T-cell (primary cell): Measurements from ENCODE around the gene MRFAP1L1. TPM values are rescaled to one million over a fixed set of nuclear protein-coding genes. Genes with fewer than 3 reads are reported as not detected.

Experiments used
- ATAC-seq, 4 experiments: fragments of 200-7000 bp in 3 of 4; fragments of 150-1000 bp in 1 of 4; cut with Tn5 transposase; replicated peaks in 1 of 4; 1 replicate in 3 of 4; 2 replicates in 1 of 4; pipeline ENCODE4 v1.10.0; 2021; ENCODE audit warnings: moderate library complexity in 3 of 4, mild to moderate bottlenecking in 2 of 4, moderate number of reproducible peaks in 1 of 4
- CTCF ChIA-PET, 2 donors: fragments of 300-600 bp; sonication (Branson Sonifier 250); formaldehyde crosslinking; loops; one replicate each; lab custom pipeline; 2022; ENCODE audit warnings: antibody characterized with exemption in 2 of 2; lab: Charles Lee
- POLR2A ChIA-PET, 2 donors: fragments of 300-600 bp; sonication (Branson Sonifier 250); formaldehyde crosslinking; loops; one replicate each; lab custom pipeline; 2022; ENCODE audit warnings: antibody characterized with exemption in 2 of 2; lab: Charles Lee
- DNase-seq, 35 experiments: peaks; one replicate each; pipeline versions ENCODE4 v3.0.0 to v3.0.0-alpha.2; 2013 to 2023
- H3K27ac ChIP-seq: one replicate; pipeline ENCODE4 v1.5.1; 2013; ENCODE audit warnings: low read length
- H3K27me3 ChIP-seq, 2 experiments: replicated peaks in 1 of 2; 1 replicate in 1 of 2; 2 replicates in 1 of 2; pipeline versions ENCODE4 v1.6.1 to v1.7.0; 2013; ENCODE audit warnings: low read length in 1 of 2, mixed read lengths in 1 of 2; ENCODE audit not compliant: control insufficient read depth in 2 of 2, insufficient read depth in 2 of 2; ENCODE audit errors: extremely low read depth in 1 of 2
- H3K36me3 ChIP-seq, 2 donors: 1 replicate in 1 of 2; 2 replicates in 1 of 2; pipeline versions ENCODE4 v1.6.1 to v1.7.0; 2013; ENCODE audit warnings: low read length in 1 of 2; ENCODE audit not compliant: control insufficient read depth in 2 of 2, insufficient read depth in 1 of 2; ENCODE audit errors: extremely low read depth in 1 of 2
- H3K4me1 ChIP-seq, 2 experiments: 1 replicate in 1 of 2; 2 replicates in 1 of 2; pipeline versions ENCODE4 v1.6.1 to v1.7.0; 2013; ENCODE audit warnings: low read length in 2 of 2, mixed read lengths in 1 of 2; ENCODE audit not compliant: insufficient read depth in 2 of 2, control insufficient read depth in 1 of 2; ENCODE audit errors: extremely low read depth in 1 of 2
- H3K4me3 ChIP-seq, 2 donors: 1 replicate in 1 of 2; 2 replicates in 1 of 2; pipeline versions ENCODE4 v1.5.1 to v1.7.0; 2013; ENCODE audit warnings: mild to moderate bottlenecking in 2 of 2, low read length in 1 of 2, moderate library complexity in 1 of 2; ENCODE audit not compliant: control insufficient read depth in 1 of 2; ENCODE audit errors: extremely low read depth in 1 of 2
- H3K9me3 ChIP-seq: 2 replicates; pipeline ENCODE4 v1.7.0; 2013
- H3K27ac Mint-ChIP-seq, 2 donors: one replicate each; pipeline ENCODE4 v1.8.0; 2020 to 2021; ENCODE audit warnings: mild to moderate bottlenecking in 2 of 2, mixed read lengths in 2 of 2
- H3K27me3 Mint-ChIP-seq, 2 donors: one replicate each; pipeline ENCODE4 v1.8.0; 2021 to 2022; ENCODE audit warnings: mixed read lengths in 2 of 2
- H3K36me3 Mint-ChIP-seq: one replicate; pipeline ENCODE4 v1.8.0; 2021; ENCODE audit warnings: mixed read lengths
- H3K4me1 Mint-ChIP-seq, 3 donors: one replicate each; pipeline ENCODE4 v1.8.0; 2020 to 2022; ENCODE audit warnings: mixed read lengths in 3 of 3, mild to moderate bottlenecking in 1 of 3
- H3K4me3 Mint-ChIP-seq, 3 donors: one replicate each; pipeline ENCODE4 v1.8.0; 2020 to 2022; ENCODE audit warnings: mild to moderate bottlenecking in 3 of 3, mixed read lengths in 3 of 3, moderate library complexity in 3 of 3
- H3K9me3 Mint-ChIP-seq, 3 donors: one replicate each; pipeline ENCODE4 v1.8.0; 2020 to 2022; ENCODE audit warnings: mixed read lengths in 3 of 3
- WGBS: methylation state at CpG from one replicate; pipeline ENCODE4 v1.1.5; 2013; ENCODE audit warnings: missing lambda C conversion rate; ENCODE audit not compliant: insufficient coverage; 5-methylcytosine and 5-hydroxymethylcytosine counted together
- total RNA-seq, 35 experiments: library from RNA in 6 of 35; stranded (reverse) in 6 of 35; fragments of 120-200 nt in 1 of 35; gene quantifications; one replicate each; pipeline versions ENCODE4 v1.2.1 to v1.2.4 and lab custom pipeline; 2013 to 2026

Gene MRFAP1L1
- total RNA-seq, 5 donors from 2014 or later (not counting 1 experiment from before 2014, with no cell fraction given), result 28.8 to 121 (median 112) TPM

DNA sequence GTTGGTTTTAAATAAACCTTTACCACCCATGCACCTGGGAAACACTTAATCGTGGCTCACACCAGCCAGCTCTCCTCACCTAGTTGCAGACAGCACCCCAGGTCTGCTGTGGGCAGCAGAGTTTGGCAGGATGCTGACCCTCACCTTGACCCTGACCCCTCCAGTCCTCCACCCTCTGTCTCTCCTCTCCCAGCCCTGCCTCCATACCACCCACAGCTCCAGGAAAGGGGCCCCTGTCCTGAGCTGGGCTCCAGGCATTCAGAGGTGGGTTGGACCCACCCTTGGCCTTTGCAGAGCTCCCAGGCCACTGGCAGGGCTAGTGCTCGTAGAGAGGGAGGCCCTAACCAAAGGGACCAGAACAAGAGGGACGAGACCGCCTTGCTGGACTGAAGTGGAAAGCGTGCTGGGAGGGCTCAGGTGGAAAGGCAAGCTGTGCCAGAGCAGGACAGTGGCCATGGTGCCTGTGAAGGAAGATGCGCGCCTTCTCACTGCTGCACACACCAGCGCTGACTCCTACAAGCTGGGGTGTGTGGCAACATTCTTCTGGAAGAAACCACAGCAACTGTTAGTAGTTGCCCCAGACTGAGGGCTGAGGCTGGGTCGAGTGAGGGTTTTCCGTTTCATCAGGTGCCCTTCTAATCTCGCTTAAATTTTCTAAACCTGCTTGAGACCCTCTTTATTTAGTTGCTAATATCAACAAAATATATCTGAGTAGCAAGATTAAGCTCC is 26.6 kb downstream of the MRFAP1L1 start:
- 71% methylated on average over 8 of the region's 11 CpGs for WGBS
- Mint-ChIP-seq H3K36me3 (peaks cover 27% of the 10 kb centered on the region), H3K4me3 (no peak overlapping the region), H3K9me3 (peaks cover 0 to 5% (median 3%) of the 10 kb centered on the region in 3 donors), H3K27ac (peak overlapping the region in 1 of 2 donors; percentile 36), H3K4me1 (peaks cover 11 to 48% (median 40%) of the 10 kb centered on the region in 3 donors), H3K27me3 (no peaks in the 10 kb centered on the region)
- POLR2A ChIA-PET, result interaction anchor here in 1 of 2 donors (0.8 kb wide), 1 partner anchor 17 kb away, joined by 3 read pairs; no protein-coding TSS in a partner anchor
- ATAC-seq, result no peak
- CTCF ChIA-PET, result no interaction called here
- no peak overlapping the region for H3K4me3 ChIP-seq
- no peaks in the 10 kb centered on the region for H3K27me3 ChIP-seq
- no peaks in the 10 kb centered on the region for H3K9me3 ChIP-seq
- peaks cover 4 to 17% of the 10 kb centered on the region in 2 donors for H3K36me3 ChIP-seq
- H3K27ac ChIP-seq, result no peak overlapping the region
- peaks cover 5 to 36% of the 10 kb centered on the region in 2 experiments for H3K4me1 ChIP-seq
- DNase-seq, result no peak

DNA sequence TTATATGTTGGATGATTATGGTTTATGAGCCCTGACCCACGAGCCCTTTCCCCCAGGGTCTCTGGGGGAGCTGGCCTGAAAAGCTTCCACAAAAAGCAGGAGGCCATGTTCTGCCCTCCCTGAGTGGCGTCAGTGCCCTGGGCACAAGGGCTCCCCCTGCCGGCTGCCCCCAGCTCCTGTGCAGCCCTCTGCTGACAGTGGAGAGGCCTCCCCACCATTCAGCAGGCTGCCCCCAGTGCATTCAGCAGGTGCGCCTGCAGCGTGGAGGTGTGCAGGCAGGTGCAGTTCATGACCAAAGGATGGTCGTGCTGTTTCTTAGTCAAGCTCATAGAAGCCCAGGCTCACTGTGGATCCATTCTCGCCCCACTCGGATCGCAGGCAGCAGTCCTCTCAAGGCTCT is 28.5 kb downstream of the MRFAP1L1 start:
- Mint-ChIP-seq H3K4me1 (peaks cover 25 to 48% (median 41%) of the 10 kb centered on the region in 3 donors), H3K36me3 (peaks cover 42% of the 10 kb centered on the region), H3K9me3 (peaks cover 0 to 5% (median 3%) of the 10 kb centered on the region in 3 donors), H3K27ac (peak overlapping the region in 1 of 2 donors; percentile 25), H3K4me3 (no peak overlapping the region), H3K27me3 (no peaks in the 10 kb centered on the region)
- ATAC-seq (no peak), DNase-seq (no peak)
- Histone ChIP-seq H3K27me3 (no peaks in the 10 kb centered on the region), H3K4me3 (no peak overlapping the region), H3K36me3 (peaks cover 14 to 17% of the 10 kb centered on the region in 2 donors), H3K4me1 (peaks cover 17 to 33% of the 10 kb centered on the region in 2 experiments), H3K27ac (no peak overlapping the region), H3K9me3 (no peaks in the 10 kb centered on the region)
- ChIA-PET POLR2A (no interaction called here), CTCF (interaction anchor here in 1 of 2 donors (1.0 to 1.3 kb wide), 2 partner anchors 9 to 19 kb away, joined by 3 to 4 read pairs; no protein-coding TSS in a partner anchor)
- WGBS, result 82% methylated on average over 7 of the region's 9 CpGs

DNA sequence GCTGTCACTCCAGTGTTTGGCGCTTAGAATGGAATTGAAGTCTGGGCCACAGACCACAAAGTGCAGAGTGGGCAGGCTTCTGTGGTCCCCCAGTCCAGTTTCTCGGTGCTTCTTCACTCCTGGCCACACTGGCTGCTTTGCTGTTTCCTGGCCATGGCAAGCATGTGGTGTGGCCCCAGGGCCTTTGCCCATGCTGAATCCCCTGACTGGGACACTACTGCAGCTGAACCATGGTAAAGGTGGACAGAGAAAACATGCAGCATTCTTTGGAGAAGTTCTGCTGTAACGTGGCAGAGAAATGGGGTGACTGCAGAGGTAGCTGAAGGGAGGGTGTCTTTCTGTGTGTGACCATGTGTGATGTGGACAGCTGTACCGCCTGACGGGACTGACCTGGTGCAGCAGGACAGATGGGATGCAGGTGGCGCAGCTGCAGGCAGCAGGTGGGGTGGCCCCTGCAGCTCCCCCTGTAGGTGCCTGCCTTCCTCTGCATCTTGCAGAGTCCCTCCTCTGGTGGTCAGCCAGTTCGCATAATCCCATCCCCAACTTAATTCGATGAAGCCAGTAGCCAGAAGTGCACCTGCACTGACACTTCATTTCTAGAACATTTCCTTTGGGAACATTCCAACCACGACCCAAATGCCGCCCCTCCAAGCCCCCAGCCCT is 29.2 kb downstream of the MRFAP1L1 start:
- CTCF ChIA-PET, result interaction anchor here in 1 of 2 donors (1.0 to 1.3 kb wide), 2 partner anchors 10 to 20 kb away, joined by 3 to 4 read pairs; no protein-coding TSS in a partner anchor
- peaks cover 32 to 50% (median 42%) of the 10 kb centered on the region in 3 donors for H3K4me1 Mint-ChIP-seq

DNA sequence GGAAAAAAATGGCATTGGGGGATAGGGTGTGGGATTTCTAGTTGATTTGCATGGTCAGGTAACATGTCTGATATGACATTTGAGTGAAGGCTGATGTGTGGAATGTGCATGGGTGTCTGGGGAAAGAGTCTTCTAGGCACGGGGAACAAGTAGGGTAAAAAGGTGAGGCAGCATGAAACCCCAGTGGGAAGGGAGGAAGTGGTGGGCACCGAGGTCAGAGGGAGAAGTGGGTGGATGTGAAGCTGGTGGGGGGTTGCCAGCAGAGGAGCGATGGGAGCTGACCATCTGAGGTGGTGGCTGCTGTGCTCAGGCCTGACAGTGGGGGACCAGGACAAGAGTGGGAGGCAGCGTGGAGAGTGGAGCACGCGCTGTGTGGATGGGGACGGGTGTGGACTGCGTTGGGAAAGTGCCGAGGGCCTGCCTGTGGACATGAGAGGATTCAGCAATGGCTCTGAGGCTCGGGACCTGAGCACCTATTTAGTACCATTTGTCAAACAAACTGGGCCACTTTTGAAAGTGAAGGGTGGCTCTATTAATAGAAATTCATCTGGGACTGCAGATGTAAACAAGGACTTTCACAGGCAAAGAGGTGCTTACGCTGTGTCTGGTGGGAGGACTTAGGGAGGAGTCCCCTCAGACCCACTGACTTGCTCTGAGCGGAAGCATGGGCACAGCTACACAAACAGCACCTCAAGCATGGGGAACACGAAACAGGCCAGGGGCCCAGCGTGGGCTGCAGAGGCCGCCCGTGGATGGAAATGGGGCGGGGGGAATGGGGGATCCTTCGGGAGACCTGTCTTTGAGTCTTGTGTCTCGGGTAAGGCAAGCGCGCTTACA is 32.7 kb downstream of the MRFAP1L1 start:
- Histone ChIP-seq H3K4me3 (peak overlapping the region; percentile 11 to 72), H3K27ac (peak overlapping the region; percentile 40), H3K4me1 (peaks cover 26 to 52% of the 10 kb centered on the region in 2 experiments), H3K9me3 (no peaks in the 10 kb centered on the region), H3K27me3 (no peaks in the 10 kb centered on the region), H3K36me3 (peaks cover 14 to 25% of the 10 kb centered on the region in 2 donors)
- H3K27me3 Mint-ChIP-seq, result no peaks in the 10 kb centered on the region
- ChIA-PET CTCF (interaction anchor here (2.5 kb wide), 2 partner anchors 40 to 196 kb away, joined by 12 to 43 read pairs; partner anchors contain the start of gene BLOC1S4 (in 1 of the 2)), POLR2A (interaction anchor here in 1 of 2 donors (0.6 kb wide), 1 partner anchor 23 kb away, joined by 3 read pairs; no protein-coding TSS in a partner anchor)
- ATAC-seq, result no peak
- peaks cover 50 to 61% (median 57%) of the 10 kb centered on the region in 3 donors for H3K4me1 Mint-ChIP-seq
- 70% methylated on average over 13 of the region's 21 CpGs for WGBS
- no peak for DNase-seq
- H3K4me3 Mint-ChIP-seq, result peak overlapping the region; percentile 89 to 93 (median 92)
- peaks cover 0 to 5% (median 3%) of the 10 kb centered on the region in 3 donors for H3K9me3 Mint-ChIP-seq
- H3K36me3 Mint-ChIP-seq, result peaks cover 59% of the 10 kb centered on the region
- peak overlapping the region; percentile 79 to 94 for H3K27ac Mint-ChIP-seq

More for the DNA sequence above, 29.2 kb downstream of the MRFAP1L1 start:
- Mint-ChIP-seq H3K4me3 (no peak overlapping the region), H3K27me3 (no peaks in the 10 kb centered on the region), H3K36me3 (peaks cover 49% of the 10 kb centered on the region), H3K9me3 (peaks cover 0 to 5% (median 3%) of the 10 kb centered on the region in 3 donors), H3K27ac (peak overlapping the region; percentile 25 to 34)
- no peaks in the 10 kb centered on the region for H3K27me3 ChIP-seq
- ATAC-seq (no peak), DNase-seq (no peak)
- H3K36me3 ChIP-seq, result peaks cover 17 to 21% of the 10 kb centered on the region in 2 donors
- WGBS, result 92% methylated on average over 10 of the region's 10 CpGs
- H3K4me1 ChIP-seq, result peaks cover 23 to 34% of the 10 kb centered on the region in 2 experiments
- no peak overlapping the region for H3K27ac ChIP-seq
- no peak overlapping the region for H3K4me3 ChIP-seq
- POLR2A ChIA-PET, result no interaction called here
- H3K9me3 ChIP-seq, result no peaks in the 10 kb centered on the region

DNA sequence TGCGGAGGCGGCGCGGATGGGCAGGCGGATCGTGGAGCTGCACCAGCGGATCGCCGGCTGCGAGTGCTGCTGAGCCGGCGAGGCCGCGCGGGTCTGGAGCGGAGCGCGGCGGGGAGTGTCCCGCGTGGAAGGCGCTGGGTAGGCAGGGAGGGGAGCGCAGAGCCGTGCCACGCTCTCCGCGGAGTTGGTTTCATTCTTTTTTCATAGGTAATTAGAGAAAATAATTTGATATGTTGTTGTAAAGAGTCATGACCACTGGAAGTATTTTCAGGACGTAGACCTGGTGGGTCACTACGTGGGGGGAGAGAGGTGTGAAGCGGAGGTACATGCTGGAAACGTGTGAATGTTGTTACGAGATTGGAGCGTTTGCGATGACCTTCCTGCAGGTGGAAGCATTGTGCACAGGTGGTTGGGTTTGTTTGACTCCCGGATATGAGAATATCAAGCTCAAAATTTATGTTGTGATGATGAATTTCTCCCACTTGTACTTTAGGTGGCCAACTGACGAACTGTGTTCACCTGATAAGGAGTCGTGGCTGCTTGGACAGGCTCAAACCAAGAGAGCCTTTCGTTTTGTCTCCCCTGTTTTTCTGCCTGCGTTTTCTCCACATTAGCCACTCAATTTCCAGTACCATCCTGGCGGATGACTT is 35.0 kb downstream of the MRFAP1L1 start:
- ChIA-PET CTCF (interaction anchor here (0.5 to 3.0 kb wide), 44 partner anchors 11 to 1264 kb away, joined by 3 to 52 read pairs (median 4); partner anchors contain the start of genes BLOC1S4 (in 1 of the 2), GRPEL1 (in 1 of the 2), MRFAP1 (in 1 of the 2) and MRFAP1L1 (in 1 of the 2)), POLR2A (interaction anchor here (0.5 to 1.7 kb wide), 13 partner anchors 13 to 395 kb away, joined by 3 to 8 read pairs (median 3); partner anchors contain the start of genes BLOC1S4 (in 1 of the 2) and MRFAP1 (in 1 of the 2))
- H3K27me3 ChIP-seq, result no peaks in the 10 kb centered on the region
- peaks cover 5 to 25% of the 10 kb centered on the region in 2 donors for H3K36me3 ChIP-seq
- H3K4me1 ChIP-seq, result peaks cover 26 to 45% of the 10 kb centered on the region in 2 experiments
- Mint-ChIP-seq H3K36me3 (peaks cover 50% of the 10 kb centered on the region), H3K9me3 (peaks cover 0 to 3% (median 0%) of the 10 kb centered on the region in 3 donors), H3K4me3 (peak overlapping the region; percentile 89 to 93 (median 92)), H3K4me1 (peaks cover 50 to 55% (median 51%) of the 10 kb centered on the region in 3 donors), H3K27me3 (no peaks in the 10 kb centered on the region), H3K27ac (peak overlapping the region; percentile 79 to 94)
- under 1% methylated on average over 35 of the region's 40 CpGs for WGBS
- ATAC-seq (peak; percentile 46 to 55 (median 52)), DNase-seq (peak; percentile 36 to 87 (median 63))
- peak overlapping the region; percentile 69 to 72 for H3K4me3 ChIP-seq
- H3K9me3 ChIP-seq, result no peaks in the 10 kb centered on the region
- peak overlapping the region; percentile 40 for H3K27ac ChIP-seq
